SH-SY5Y (cell line): ENCODE measurements around the gene SLC26A6.

Experiments
- GATA2 ChIP-seq: IDR thresholded peaks from 2 replicates; pipeline ENCODE4 v1.6.1; 2011; ENCODE audit warnings: mild to moderate bottlenecking, low read depth, low read length
- GATA3 ChIP-seq: IDR thresholded peaks from 2 replicates; pipeline ENCODE4 v1.6.1; 2011; ENCODE audit warnings: low read depth, mild to moderate bottlenecking, low read length, moderate library complexity

- no peak for TF ChIP-seq GATA3
- no peak for TF ChIP-seq GATA2
These were observed 37.3 kb upstream of the SLC26A6 start for GRCh38 chr3:48672522-48672921.
